Gastrocnemius medialis (tissue), 4 donors: ENCODE results near the gene CCDC38. TPM values are rescaled to one million over a fixed set of nuclear protein-coding genes. Genes with fewer than 3 reads are reported as not detected.

Experiments used
- ATAC-seq, 2 donors: fragments of 150-250 bp; one replicate each; pipeline ENCODE4 v1.9.1; 2016
- DNase-seq, 2 donors: peaks; one replicate each; pipeline ENCODE4 v3.0.0-alpha.2; 2019
- H3K27ac ChIP-seq, 4 donors: fragments of 200-600 bp; sonication (generic); 1 replicate in 1 of 4; 2 replicates in 3 of 4; pipeline ENCODE4 v1.5.1; 2016 to 2018; ENCODE audit warnings: mild to moderate bottlenecking in 2 of 4, moderate library complexity in 1 of 4
- H3K27me3 ChIP-seq, 3 donors: fragments of 200-600 bp; sonication (generic) in 2 of 3; 1 replicate in 1 of 3; 2 replicates in 2 of 3; pipeline versions ENCODE4 v1.5.1 to v1.6.0; 2016 to 2019; ENCODE audit warnings: mild to moderate bottlenecking in 1 of 3, moderate library complexity in 1 of 3
- H3K36me3 ChIP-seq, 2 donors: fragments of 200-600 bp; sonication (generic) in 1 of 2; one replicate each; pipeline ENCODE4 v1.5.1; 2017 to 2018
- H3K4me1 ChIP-seq, 2 donors: fragments of 200-600 bp; sonication (generic) in 1 of 2; one replicate each; pipeline ENCODE4 v1.5.1; 2016 to 2017; ENCODE audit warnings: mild to moderate bottlenecking in 2 of 2
- H3K4me3 ChIP-seq, 4 donors: fragments of 200-600 bp; sonication (generic) in 3 of 4; 1 replicate in 1 of 4; 2 replicates in 3 of 4; pipeline ENCODE4 v1.5.1; 2016 to 2019; ENCODE audit warnings: mild to moderate bottlenecking in 2 of 4
- H3K9me3 ChIP-seq, 3 donors: fragments of 200-600 bp; sonication (generic) in 2 of 3; 1 replicate in 1 of 3; 2 replicates in 2 of 3; pipeline ENCODE4 v1.5.1; 2016 to 2019
- CTCF ChIP-seq, 5 experiments: fragments of 450-650 bp in 3 of 5; fragments of 200-600 bp in 2 of 5; sonication (generic) in 2 of 5; IDR thresholded peaks in 4 of 5; conservative IDR thresholded peaks in 1 of 5; 1 replicate in 4 of 5; 2 replicates in 1 of 5; pipeline ENCODE4 v1.5.1; 2016 to 2019; ENCODE audit warnings: antibody characterized with exemption in 5 of 5, mild to moderate bottlenecking in 3 of 5, moderate library complexity in 3 of 5
- POLR2A ChIP-seq, 2 donors: fragments of 450-650 bp; IDR thresholded peaks; one replicate each; pipeline ENCODE4 v1.6.1; 2017; ENCODE audit warnings: antibody characterized with exemption in 2 of 2, mild to moderate bottlenecking in 2 of 2, moderate library complexity in 2 of 2
- in situ Hi-C, 4 donors: fragments of 200-750 bp; cut with MboI; loops; one replicate each; pipeline versions ENCODE4 v1.15.0 to v1.8.0; 2017; ENCODE audit warnings: low sequenced_read_pairs in 4 of 4
- intact Hi-C: fragments of 100-400 bp; cut with DNase I; formaldehyde crosslinking; loops from one replicate; pipeline ENCODE4 v1.15.1; 2023; ENCODE audit warnings: low total_unique reads
- total RNA-seq, 4 donors: library from RNA; depleted of rRNA; stranded (reverse); fragments of >200 nt; gene quantifications; one replicate each; pipeline versions ENCODE4 v1.1.0 to v1.2.3, GENCODE V29; 2016

CCDC38 gene
- total RNA-seq, 4 donors from 2014 or later = not detected

- no peak for DNase-seq
- ATAC-seq = no peak
- Histone ChIP-seq H3K27me3 (peaks cover 0 to 4% (median 0%) of the 10 kb centered on the region in 3 donors), H3K36me3 (no peaks in the 10 kb centered on the region), H3K9me3 (no peaks in the 10 kb centered on the region), H3K4me3 (no peak overlapping the region), H3K27ac (no peak overlapping the region), H3K4me1 (peaks cover 0 to 4% of the 10 kb centered on the region in 2 donors)
- in situ Hi-C loops (no loop called here), intact Hi-C loops (no loop called here)
- TF ChIP-seq POLR2A (IDR thresholded peaks at IDR 0.05) (no peak), CTCF (IDR thresholded peaks at IDR 0.05 in 4 of 5, conservative IDR thresholded peaks at IDR 0.05 in 1 of 5) (no peak)
Observed at GRCh38 chr12:95834572-95834971, 107.8 kb downstream of the CCDC38 start.

- DNase-seq = no peak
- in situ Hi-C loops = no loop called here
- H3K4me3 ChIP-seq = no peak overlapping the region
- H3K4me1 ChIP-seq = no peaks in the 10 kb centered on the region
- H3K9me3 ChIP-seq = no peaks in the 10 kb centered on the region
- intact Hi-C loops = no loop called here
- H3K27ac ChIP-seq = no peak overlapping the region
- no peaks in the 10 kb centered on the region for H3K36me3 ChIP-seq
- no peaks in the 10 kb centered on the region for H3K27me3 ChIP-seq
- no peak for ATAC-seq
- TF ChIP-seq POLR2A (IDR thresholded peaks at IDR 0.05) (no peak), CTCF (IDR thresholded peaks at IDR 0.05 in 4 of 5, conservative IDR thresholded peaks at IDR 0.05 in 1 of 5) (no peak)
Observed at GRCh38 chr12:95830335-95831089, 111.9 kb downstream of the CCDC38 start.

GRCh38 chr12:95829395-95829794 lies 113.0 kb downstream of the CCDC38 start:
- H3K27me3 ChIP-seq = no peaks in the 10 kb centered on the region
- no peak overlapping the region for H3K27ac ChIP-seq
- ATAC-seq (no peak), DNase-seq (no peak)
- H3K9me3 ChIP-seq = no peaks in the 10 kb centered on the region
- H3K36me3 ChIP-seq = no peaks in the 10 kb centered on the region
- no peaks in the 10 kb centered on the region for H3K4me1 ChIP-seq
- no peak overlapping the region for H3K4me3 ChIP-seq
- in situ Hi-C loops = no loop called here
- no peak for TF ChIP-seq CTCF (IDR thresholded peaks at IDR 0.05 in 4 of 5, conservative IDR thresholded peaks at IDR 0.05 in 1 of 5)
- TF ChIP-seq POLR2A (IDR thresholded peaks at IDR 0.05) = no peak
- intact Hi-C loops = no loop called here

- no peak for ATAC-seq
- intact Hi-C loops = loop anchor here (1.0 to 2.0 kb wide), 2 partner anchors 38 to 179 kb away; partner anchors contain the start of gene SNRPF
Observed at GRCh38 chr12:95820096-95820703, 122.2 kb downstream of the CCDC38 start.

More at GRCh38 chr12:95820096-95820703, 122.2 kb downstream of the CCDC38 start:
- DNase-seq = no peak
- no peak overlapping the region for H3K4me3 ChIP-seq
- no peaks in the 10 kb centered on the region for H3K9me3 ChIP-seq
- H3K27ac ChIP-seq = no peak overlapping the region
- H3K36me3 ChIP-seq = no peaks in the 10 kb centered on the region
- no peaks in the 10 kb centered on the region for H3K27me3 ChIP-seq
- peak in 3 of 5 experiments; percentile 17 to 46 (median 45) for TF ChIP-seq CTCF (IDR thresholded peaks at IDR 0.05 in 4 of 5, conservative IDR thresholded peaks at IDR 0.05 in 1 of 5)
- no peak for TF ChIP-seq POLR2A (IDR thresholded peaks at IDR 0.05)
- in situ Hi-C loops = no loop called here
- no peaks in the 10 kb centered on the region for H3K4me1 ChIP-seq

Other genes starting within 250 kb of the CCDC38 start
- 1 to 10 TPM; 4.0 to 10.0 (median 5.7) TPM for gene NTN4, start 151.8 kb downstream of the CCDC38 start, total RNA-seq
- gene SNRPF, start 83.7 kb downstream of the CCDC38 start, total RNA-seq = 1 to 10 TPM; 2.3 to 4.6 (median 3.4) TPM
- gene AMDHD1, start 717 bp upstream of the CCDC38 start, total RNA-seq = 1 to 10 TPM in 2 of 4 donors, not detected in 2; 1.1 to 3.5 TPM
- gene HAL, start 53.7 kb upstream of the CCDC38 start, total RNA-seq = 1 to 10 TPM in 2 of 4 donors, under 1 TPM in 1, not detected in 1; 0.59 to 1.3 (median 1.3) TPM
- gene LTA4H, start 93.0 kb upstream of the CCDC38 start, total RNA-seq = 10 to 100 TPM; 36.7 to 46.9 (median 40.6) TPM